ENCODE data around the gene ZBTB5.
A peak's percentile ranks its signal among the peaks of the same experiment; 100 is the strongest.

ZBTB5 gene

DNA sequence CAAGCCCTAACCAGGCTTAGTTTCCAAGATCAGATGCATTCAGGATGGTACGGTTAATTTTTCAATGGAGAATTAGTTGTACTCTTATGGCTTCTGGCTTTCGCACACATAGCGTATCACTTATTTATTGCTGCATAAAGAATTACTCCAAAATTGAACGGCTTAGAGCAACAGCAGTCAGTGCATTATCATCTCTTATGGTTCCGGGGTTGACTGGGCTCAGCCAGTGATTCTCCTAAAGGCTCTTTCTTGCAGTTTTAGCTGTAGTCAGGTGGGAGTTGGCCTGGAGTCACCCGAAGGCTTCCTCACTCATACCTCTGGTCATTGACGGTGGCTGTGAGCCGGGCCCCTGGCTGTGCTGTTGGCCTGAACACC lies 43.3 kb downstream of the ZBTB5 start:
- no peak for DNase-seq

DNA sequence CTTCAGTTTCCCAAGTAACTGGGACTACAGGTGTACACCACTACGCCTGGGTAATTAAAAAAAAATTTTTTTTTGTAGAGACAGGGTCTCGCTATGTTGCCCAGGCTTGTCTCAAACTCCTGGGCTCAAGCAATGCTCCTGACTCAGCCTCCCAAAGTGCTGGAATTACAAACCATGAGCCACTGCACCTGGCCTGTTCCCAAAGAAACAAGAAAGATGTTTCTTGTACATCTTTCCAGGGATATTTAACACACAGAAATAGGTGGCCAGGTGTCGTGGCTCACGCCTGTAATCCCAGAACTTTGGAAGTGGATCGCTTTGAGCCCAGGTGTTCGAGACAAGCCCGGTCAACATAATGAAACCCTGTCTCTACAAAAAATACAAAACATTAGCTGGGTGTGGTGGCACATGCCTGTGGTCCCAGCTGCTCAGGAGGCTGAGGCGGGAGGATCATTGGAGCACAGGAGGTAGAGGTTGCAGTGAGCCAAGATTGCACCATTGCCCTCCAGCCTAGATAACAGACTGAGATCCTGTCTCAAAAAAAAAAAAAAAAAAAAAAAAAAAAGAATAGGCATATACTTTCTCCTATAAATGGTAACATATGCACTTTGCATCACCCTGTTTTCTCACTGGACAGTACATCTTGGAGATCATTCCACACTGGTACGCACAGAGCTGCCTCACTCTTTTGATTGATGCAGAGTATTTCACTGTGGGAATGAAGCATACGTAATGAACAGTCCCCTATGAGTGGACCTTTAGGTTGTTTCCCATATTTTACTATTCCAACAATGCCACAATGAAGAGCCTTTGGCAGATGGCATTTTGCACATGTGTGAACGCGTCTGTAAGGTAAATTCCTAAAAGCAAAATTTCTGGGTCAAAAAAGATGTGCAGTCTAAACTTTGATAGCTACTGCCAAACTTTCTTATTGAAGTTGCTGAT lies 44.7 kb downstream of the ZBTB5 start:
- no peak for DNase-seq

DNA sequence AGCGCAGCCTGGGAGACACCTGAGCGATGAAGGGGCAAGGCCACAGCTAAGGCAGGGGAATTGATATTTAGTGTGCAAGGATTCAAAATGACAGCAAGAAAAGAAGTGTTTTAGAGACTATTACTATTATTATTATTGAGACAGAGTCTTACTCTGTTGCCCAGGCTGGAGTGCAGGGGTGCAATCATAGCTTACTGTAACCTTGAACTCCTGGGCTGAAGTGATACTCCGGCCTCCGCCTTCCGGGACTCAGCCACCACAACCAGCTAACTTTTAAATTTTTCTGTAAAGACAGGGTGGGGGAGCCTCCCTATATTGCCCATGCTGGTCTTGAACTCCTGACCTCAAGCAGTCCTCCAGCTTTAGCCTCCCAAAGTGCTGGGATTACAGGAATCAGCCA lies 46.0 kb downstream of the ZBTB5 start:
- DNase-seq: no peak

DNA sequence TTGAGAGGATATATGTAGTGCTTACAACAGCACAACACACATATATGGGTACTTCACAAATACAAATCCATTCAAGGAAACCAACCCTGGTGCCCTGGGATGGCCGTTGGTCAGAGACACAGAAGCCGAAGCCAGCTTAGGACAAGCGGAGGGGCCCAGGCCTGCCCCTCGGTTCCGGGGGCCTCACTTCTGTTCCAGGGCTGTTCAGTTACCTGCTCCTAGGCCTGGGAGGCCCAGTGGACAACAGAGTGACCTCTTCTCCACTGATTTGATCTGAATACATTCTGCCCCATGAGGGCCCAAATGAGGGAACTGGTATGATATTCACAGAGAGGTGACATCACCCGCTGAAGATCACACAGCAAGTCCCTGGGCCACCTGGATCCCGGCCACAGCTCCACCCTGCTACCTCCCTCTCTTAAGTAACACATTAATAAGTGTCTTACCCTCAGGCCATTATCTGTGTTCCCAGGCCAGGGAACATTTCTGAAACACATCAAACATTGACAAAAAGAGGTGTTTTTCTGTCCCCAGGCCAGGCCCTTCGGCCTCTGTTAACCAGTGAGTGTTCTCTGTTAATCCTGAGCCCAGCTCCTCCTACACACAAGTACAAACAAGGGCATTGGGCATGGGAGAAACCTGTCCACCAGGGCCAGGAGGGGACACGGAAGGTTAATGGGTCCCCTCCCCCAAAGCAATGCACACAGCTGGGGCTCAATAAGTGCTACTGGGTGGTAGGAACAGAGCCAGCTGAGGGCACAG lies 47.2 kb downstream of the ZBTB5 start:
- no peak for DNase-seq

DNA sequence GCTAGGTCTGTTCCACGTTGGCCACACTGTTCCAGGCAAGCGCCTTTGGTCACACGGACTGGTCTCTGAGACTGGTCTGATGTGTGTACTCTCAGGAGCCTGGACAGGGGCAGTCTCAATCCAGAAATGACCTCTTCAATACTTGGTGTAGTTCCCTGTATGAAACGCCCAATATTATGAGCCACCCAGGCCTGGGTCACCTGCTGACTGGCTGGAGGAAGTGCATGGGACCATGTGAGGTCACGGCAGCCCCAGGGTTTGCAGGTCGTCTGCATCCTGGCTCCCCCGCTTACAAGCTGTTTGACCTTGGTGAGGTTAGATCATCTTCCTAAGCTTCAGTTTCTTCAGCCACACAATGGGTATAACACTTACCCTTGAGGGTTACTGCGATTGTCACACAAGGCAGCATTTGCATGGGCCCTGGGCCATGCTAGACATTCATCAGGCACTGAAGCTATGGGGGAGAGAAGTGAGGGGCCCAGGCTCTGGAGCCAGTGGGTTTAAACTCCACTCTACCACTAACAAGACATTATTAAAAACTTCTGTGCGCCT lies 47.9 kb downstream of the ZBTB5 start:
- no peak for DNase-seq

DNA sequence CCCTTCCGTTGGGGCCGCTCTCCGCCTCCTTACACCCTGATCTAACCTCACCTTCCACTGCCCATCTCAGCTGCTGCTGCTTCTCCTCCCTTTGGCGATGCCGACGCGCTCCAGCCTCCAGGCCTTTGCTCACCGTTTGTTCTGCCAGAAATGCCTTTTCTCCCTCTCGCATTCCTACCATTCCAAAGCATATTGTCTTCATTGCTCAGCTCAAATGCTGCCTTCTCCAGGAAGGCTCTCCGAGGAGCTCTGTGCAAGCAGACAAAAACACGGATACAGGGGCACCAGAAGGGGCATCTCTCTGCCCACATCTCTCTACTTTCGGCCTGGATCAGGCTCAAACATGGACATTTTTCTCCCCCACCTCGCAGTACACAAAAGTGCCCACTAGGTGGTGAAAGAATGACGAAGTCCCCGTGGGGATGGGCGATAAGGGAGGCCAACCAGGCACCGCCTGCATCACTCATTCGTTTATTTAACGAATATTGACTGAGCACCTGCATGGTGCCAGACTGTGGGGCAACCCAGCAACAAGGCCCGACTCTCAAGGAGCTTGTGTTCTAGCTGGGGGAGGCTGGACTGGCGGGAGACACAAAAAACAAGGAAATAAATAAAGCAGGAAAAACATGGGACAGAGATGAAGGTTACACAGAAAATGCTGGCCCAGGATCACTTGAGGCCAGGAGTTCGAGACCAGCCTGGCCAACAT lies 50.1 kb downstream of the ZBTB5 start:
- peak; percentile 81 to 83 for DNase-seq

DNA sequence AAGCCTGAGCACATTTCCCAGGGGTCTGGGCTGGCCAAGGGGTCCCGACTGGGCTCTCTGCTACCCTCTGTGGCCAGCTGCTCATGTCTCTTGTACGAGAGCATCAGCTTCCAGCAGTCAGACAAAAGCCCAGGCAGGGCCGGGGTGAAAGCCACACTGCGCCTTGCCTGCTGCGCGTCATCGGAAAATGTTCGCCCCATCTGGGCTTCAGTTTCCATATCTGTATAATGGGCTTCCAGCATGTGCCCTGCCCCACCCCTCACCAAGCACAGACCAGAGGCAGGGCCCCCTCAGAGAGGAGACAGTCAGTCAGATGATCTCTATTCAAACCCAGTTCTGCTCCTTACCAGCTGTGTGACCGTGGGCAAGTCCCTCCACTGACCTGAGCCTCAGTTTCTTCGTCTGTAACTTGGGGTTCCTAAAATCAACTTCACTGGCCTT lies 50.7 kb downstream of the ZBTB5 start:
- DNase-seq: no peak

DNA sequence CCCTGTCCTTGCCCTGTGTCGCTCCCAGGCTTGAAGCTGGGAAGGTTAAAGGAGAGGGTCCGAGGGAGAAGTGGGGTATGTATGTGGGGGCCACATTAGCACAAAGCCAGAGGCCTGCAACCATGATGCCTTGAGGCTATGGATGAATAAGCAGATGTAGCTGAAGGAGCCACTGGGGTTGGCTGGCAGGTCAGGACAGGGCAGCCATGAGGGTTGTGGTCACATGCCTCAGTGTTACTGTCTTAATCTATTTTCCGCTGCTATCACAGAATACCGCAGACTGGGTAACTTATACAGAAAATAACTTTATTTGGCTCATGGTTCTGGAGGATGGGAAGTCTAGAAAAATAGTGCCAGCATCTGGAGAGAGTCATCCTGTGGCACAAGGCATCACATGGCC lies 51.9 kb downstream of the ZBTB5 start:
- no peak for DNase-seq

DNA sequence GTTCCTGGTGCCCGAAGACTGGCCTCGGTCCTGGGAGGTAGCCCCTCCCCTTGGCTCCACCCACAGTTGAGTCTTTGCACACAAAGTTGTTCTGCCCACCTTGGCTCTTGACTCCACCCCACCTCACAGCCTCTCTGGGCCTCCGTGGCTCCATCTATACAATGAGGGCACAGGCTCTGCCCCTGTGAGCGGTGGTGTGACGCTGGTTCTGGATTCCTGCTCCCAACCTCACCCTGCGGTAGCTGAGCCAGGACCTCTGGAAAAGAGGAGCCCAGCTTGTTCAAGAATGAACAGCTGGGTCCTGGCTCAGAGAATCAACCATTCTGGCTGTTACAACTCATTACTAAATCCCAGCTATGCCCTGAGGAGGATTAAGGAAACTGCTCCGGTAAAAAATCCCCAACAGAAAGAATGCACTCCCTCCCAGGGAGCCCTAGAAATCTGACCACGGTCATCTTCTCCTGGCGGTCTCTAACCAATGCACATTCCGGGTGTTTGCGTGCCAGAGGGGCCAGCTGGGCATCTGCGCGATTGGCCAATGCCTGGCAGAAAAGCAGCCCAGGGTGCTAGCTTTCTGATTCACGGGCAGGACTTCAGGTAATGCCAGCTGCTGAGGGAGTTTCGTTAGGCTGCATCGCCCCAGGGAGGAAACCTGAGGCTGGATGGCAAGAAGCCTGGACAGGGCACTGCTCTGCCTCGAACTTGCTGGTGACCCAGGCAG lies 52.7 kb downstream of the ZBTB5 start:
- DNase-seq: no peak

DNA sequence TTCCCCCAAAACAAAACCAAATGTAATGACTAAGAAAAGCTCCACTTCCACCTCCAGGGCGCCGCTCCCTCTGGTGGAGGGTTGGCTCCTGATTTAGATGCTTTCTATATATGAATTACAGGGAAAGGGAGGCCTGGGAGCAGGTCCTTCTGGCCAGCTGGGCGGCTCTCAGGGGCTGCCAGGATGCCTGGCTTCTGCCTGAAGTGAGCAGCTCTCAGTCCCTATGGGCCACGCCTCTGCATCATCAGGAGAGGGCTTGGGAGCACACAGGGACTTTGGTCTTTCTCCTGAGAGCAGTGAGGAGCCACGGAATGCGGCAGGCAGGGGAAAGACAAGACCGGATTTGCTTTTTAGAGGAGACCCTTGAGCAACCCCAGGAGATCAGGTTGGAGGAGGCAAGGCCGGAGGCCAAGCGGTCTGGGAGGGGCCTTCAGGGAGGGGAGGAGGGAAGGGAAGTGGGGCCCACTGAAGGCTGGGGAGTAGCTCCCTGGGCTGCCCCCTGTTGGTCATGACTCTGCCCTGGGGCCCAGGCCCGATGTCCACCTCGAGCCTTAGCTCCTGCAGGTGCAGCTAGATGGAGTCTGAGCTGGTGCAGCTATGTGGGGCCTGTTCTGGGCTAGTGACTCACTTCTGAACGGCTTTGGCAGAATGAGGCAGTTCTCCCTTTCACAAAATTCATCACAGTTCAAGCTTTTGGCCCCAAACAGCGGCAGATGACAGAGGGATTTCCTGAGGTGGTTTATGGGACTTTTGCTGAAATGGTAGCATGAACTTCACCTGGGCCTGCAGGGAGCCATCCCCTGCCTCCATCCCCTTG lies 54.1 kb downstream of the ZBTB5 start:
- DNase-seq: peak; percentile 16 to 28

DNA sequence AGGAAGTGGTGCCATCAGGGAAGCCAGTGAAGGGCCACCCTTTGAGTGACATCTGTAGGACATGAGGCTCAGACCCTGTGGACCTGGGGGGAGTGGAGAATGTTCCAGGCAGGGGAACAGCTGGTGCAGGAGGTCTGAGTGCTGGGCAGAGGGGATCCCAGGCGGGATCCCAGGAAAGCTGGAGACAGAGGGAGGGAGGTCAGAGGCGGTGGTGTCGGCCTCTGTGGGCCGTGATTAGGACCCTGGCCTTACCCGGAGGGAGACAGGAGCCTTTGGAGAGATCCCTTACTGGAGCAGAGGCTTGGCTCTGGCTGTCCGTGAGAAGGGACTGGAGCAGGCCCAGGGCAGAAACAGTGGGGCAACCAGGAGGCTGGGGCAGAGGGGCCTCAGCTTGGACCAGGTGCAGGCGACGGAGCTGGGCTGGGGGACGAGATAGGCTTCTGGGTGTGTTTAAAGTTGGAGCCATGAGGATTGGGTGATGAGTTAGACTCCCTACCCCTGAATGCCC lies 54.8 kb downstream of the ZBTB5 start:
- DNase-seq: no peak

DNA sequence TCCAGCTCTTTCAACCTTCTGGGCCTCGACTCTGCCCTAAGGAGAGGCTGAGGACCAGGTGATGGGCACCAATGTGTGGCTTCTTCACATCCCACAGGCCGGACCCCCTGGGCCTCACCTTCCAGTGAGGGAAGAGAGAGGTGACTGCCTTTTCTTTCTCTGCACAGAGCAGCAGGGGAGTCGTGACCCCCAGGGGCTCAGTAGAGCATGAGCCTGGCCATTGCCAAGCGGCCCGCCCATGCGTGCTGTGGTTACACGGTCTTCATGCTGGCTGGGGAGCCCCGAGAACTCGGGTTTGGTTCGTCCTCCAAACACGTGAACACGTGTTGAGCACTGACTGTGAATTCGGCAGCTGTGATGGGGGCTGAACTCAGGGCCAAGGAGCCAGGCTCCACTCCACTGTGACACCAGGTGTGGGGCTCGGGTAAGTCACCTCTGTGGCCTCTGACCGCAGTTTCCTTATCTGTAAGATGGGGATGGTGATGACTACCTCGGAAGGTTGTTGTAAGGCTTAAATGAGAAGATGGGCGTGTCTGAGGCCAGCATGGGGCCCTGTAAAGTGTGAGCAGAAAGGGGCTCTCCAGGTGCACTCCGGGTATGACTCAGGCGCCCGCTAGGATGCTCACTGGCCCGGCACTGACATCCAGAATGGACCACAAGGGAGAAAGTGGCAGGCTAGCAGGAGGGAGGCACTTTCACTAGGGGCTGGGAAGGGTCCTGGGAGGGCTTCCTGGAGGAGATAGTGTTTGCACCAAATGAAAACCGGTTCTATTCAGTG lies 56.1 kb downstream of the ZBTB5 start:
- peak; percentile 43 to 54 for DNase-seq

DNA sequence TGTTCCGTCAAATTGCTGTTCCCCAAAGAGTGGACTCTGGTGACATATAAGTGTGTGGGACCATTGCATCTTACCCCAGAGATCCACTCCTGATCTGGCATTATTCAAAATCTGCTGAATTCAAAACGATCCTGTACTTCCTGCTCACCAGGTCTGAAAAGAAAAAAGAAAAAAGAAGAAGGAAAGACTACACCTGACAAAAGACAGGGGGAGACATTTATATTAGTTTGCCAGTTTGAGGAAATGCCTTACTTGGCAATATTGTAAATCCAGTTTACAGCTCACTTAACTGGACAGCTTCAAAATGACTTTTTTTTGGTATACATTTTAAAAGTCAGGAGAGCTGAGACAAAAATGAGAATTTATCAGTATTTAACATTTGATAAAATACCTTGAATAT lies 57.8 kb downstream of the ZBTB5 start:
- no peak for DNase-seq

DNA sequence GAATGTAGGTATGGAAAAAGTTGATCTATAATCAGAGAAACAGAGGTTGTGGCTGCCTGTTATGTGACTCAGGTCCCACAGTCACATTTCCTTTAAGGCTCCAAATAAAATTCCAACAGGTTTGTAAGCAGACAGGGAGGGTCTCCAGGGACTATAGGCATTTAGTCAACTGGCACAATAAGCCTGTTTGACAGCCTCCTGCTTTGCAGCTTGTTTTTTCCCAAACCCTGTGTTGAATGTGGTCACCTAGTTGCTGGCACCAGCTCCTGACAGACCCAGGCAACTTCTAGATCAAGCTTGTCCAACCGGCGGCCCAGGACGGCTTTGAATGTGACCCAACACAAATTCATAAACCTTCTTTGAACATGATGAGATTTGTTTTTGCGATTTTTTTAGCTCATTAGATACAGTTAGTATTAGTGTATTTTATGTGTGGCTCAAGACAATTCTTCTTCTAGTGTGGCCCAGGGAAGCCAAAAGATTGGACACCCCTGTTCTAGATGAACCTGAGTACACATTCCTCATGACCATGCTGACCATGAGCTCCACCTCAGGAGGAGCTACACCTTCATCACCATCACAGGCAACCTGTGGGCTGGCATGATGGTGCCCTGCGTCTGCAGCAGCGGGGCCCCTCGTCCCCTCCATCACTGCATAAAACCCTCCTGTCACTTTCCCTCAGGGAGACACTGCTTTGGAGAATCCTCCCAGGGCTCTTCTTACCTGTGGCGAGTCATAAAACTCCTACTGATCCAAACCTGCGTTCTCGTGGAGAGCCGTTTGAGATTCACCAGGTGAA lies 58.4 kb downstream of the ZBTB5 start:
- DNase-seq: no peak

DNA sequence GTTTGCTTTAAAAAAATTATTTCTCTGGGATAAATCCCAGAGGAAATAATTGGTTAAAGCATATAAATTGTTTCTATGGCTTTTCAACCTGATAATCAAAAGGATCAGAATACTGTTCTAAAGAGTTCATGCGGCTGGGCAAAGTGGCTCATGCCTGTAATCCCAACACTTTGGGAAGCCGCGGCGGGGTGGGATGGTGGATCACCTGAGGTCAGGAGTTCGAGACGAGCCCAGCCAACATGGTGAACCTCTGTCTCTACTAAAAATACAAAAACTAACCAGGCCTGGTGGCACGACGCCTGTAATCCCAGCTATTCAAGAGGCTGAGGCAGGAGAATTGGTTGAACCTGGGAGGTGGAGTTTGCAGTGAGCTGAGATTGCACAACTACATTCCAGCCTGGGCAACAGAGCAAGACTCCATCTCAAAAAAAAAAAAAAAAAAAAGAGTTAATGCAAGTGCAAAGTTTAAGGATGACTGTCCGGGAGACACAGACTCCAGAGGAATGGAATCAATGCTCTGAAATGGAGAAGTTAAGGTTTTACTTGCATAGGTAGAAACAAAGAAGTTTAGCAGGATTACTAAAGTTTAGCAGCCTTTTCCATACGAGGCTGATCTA lies 59.4 kb downstream of the ZBTB5 start:
- no peak for DNase-seq

DNA sequence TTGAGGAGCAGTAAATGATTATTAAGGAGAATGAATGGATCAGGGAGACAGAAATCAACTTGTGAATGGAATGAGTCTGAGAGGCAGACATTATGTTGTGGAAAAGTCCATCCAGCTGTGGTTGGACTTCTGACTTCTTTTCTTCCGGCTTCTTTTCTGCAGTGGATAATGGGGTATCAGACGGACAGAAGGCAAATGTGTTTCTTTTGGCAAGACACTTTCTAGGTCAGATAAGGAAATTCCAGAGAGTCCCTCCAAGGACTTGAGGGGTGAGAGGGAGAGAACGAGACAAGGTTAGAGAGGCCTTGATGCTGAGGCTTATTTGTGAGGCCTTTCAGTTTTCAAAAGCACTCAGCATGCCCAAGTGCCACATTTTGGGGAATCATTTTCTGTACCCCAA lies 59.9 kb downstream of the ZBTB5 start:
- DNase-seq: no peak

DNA sequence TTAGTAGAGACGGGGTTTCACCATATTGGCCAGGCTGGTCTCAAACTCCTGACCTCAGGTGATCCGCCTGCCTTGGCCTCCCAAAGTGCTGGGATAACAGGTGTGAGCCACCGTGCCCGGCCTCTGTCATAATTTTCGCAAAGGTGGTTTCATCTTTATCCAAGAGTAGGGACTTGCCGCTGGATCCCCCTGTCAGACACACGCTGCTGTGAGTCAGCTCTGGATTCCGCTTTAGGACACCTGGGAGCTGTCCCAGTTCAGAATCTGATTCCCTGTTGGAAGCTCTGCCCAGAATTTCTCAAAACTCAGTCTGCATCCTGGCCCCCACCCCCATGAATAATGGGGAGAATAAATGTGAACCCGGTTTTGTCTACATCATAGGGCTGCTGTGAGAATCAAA lies 60.7 kb downstream of the ZBTB5 start:
- DNase-seq: no peak

DNA sequence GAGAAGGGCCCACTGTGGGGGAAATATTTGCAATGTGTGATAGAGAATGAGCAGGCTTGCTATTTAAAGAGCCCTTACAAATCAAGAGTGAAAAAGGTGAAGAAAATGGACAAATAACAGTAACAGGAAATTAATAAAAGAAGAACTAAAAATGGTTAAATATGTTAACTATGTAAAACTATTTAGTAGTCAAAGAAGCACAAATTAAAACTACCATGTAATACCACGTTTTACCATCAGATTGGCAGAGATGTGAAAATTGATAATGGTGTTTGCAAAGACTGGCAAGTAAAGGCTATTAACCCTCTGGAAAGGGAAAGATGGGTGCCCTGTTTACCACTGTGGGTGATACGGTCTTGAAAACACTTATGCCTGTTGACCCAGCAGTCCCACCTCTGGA lies 65.9 kb downstream of the ZBTB5 start:
- no peak for DNase-seq

DNA sequence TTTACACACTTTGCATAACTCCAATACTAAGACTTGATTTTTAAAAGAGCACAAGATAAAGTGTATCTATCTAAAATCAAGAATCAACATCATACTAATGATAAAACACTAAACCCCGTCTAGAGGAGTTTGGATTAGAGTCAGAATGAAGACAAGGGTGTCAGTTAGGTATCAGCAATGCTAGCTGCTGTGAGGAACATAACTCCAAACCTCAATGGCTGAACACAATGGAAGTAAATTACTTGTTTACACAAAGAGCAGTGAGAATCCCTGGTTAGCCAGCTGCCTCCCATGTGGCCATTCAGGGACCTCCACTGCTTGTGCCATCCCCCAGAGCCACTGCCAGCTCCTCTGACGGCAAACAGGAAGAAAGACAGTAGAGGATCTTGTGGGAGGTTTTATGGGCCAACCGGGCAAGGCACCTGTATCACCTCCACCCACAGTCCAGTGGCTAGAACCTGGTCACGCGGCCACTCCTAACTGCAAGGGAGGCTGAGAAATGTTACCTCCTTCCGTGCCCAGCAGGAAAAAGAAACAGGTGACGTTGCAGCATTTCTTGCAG lies 66.7 kb downstream of the ZBTB5 start:
- DNase-seq: no peak

Data from stimulated activated CD4-positive, alpha-beta T cell treated with anti-CD3 and anti-CD28 coated beads, Interleukin-2, amount 100 ng/mL, for 48 hours (primary cell).